ENCODE results near the gene DLG2.

- TF ChIP-seq, protein P1, sequence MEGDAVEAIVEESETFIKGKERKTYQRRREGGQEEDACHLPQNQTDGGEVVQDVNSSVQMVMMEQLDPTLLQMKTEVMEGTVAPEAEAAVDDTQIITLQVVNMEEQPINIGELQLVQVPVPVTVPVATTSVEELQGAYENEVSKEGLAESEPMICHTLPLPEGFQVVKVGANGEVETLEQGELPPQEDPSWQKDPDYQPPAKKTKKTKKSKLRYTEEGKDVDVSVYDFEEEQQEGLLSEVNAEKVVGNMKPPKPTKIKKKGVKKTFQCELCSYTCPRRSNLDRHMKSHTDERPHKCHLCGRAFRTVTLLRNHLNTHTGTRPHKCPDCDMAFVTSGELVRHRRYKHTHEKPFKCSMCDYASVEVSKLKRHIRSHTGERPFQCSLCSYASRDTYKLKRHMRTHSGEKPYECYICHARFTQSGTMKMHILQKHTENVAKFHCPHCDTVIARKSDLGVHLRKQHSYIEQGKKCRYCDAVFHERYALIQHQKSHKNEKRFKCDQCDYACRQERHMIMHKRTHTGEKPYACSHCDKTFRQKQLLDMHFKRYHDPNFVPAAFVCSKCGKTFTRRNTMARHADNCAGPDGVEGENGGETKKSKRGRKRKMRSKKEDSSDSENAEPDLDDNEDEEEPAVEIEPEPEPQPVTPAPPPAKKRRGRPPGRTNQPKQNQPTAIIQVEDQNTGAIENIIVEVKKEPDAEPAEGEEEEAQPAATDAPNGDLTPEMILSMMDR (IDR thresholded peaks at IDR 0.05), result no peak
- no peak for TF ChIP-seq POLR2A (IDR thresholded peaks at IDR 0.05)
Measured at GRCh38 chr11:83520849-83521248, 2106.3 kb downstream of the DLG2 start.
